Skeletal muscle satellite cell (primary cell): ENCODE measurements around the gene SFMBT2.
"Not testable (repeated sequence)": the region's sequence is repeated elsewhere in the genome, so short reads cannot be mapped to it uniquely, and the experiment has no call there.

Experiments used
- H3K27me3 ChIP-seq: 2 replicates; pipeline ENCODE4 v1.7.0; 2013; ENCODE audit warnings: low read length; ENCODE audit not compliant: control insufficient read depth, insufficient read depth
- H3K36me3 ChIP-seq: 2 replicates; pipeline ENCODE4 v1.7.0; 2013; ENCODE audit warnings: mild to moderate bottlenecking, control low read depth, low read length; ENCODE audit not compliant: insufficient read depth
- H3K4me1 ChIP-seq: 2 replicates; pipeline ENCODE4 v1.7.0; 2013; ENCODE audit warnings: low read length; ENCODE audit not compliant: control insufficient read depth, insufficient read depth
- H3K4me2 ChIP-seq: 2 replicates; pipeline ENCODE4 v1.7.0; 2013; ENCODE audit warnings: mild to moderate bottlenecking, low read length
- H3K4me3 ChIP-seq: 2 replicates; pipeline ENCODE4 v1.7.0; 2013; ENCODE audit warnings: low read length
- H3K9ac ChIP-seq: 2 replicates; pipeline ENCODE4 v1.7.0; 2013; ENCODE audit warnings: mild to moderate bottlenecking, low read depth, low read length, moderate library complexity
- H3K9me3 ChIP-seq: replicated peaks from 2 replicates; pipeline ENCODE4 v1.7.0; 2013; ENCODE audit warnings: mild to moderate bottlenecking, control low read depth, low read length

SFMBT2 gene

DNA sequence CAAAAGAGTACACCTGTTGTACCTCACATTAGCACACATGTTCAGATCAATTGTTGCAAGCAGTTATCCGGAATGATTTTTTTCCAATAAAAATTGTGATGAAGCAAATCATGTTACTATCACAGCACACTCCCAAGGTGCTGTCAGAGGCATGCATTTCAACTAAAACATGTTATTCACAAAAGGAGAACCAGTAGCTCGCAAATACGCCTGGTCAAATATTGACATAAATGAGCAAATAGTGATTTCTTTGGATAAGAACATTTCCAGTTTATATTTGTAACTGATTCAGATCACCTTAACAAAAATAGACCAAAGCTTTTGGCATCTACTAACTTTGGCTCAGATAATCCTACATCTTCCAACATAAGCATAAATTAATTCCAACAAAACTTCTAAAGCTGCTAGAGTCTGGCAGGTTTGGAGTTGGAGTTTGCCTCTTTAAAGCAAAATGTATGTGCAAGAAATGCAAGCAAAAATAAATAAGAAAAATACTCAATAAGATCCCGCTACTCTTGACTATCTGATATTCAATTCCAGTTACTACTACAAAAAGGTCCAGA is 208.0 kb downstream of the SFMBT2 start:
- Histone ChIP-seq H3K4me3 (no peak overlapping the region), H3K9me3 (no peaks in the 10 kb centered on the region), H3K36me3 (no peaks in the 10 kb centered on the region), H3K4me1 (no peaks in the 10 kb centered on the region), H3K9ac (no peak overlapping the region), H3K27me3 (no peaks in the 10 kb centered on the region), H3K4me2 (no peak overlapping the region)

DNA sequence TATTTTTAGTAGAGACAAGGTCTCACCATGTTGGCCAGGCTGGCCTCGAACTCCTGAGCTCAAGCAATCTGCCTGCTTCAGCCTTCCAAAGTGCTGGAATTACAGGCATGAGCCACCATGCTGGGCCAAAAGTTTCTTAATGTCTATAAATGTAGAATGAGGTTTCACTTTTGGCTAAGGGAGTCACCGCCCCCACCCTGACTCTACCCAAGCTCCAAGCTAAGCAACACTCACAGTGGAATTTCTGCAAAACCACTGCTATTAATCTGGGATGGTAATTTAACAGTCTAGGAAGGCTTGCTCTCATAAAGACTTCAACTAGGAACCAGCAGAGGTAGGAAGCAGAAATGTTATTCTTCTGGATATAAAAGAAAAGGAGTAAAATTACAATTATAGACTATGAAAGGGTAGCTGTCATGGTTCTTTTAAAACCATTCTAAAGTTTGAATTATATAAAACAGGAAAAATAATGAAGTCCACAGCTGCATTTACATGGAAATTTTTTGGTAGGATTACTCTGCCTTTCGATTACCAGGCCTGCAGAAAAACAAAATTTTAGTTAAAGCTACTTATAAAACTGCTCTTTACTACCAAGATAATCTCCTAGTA is 211.6 kb downstream of the SFMBT2 start:
- Histone ChIP-seq H3K9me3 (no peaks in the 10 kb centered on the region), H3K4me3 (no peak overlapping the region), H3K36me3 (no peaks in the 10 kb centered on the region), H3K9ac (no peak overlapping the region), H3K4me2 (no peak overlapping the region), H3K4me1 (no peaks in the 10 kb centered on the region), H3K27me3 (no peaks in the 10 kb centered on the region)

DNA sequence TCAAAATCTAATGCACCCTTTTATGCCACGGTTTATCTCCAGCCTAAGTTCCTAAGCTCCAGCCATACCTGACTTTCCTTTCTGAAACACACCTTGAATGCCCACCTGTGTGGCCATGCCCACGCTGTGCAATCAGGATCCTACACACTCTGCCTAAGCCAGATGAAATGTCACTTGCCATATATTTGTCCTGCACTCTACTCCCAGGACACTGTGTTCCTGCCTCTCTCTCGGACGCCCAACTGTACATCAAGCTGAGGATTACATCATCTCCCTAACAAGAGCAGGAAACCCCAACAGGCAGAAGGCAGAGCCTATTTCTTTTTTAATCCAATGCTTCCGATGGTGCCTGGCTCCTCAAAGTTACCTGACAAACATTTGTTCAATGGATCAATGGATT is 214.6 kb downstream of the SFMBT2 start:
- Histone ChIP-seq H3K4me1 (no peaks in the 10 kb centered on the region), H3K27me3 (no peaks in the 10 kb centered on the region), H3K9me3 (no peaks in the 10 kb centered on the region), H3K4me3 (no peak overlapping the region), H3K9ac (no peak overlapping the region), H3K36me3 (no peaks in the 10 kb centered on the region), H3K4me2 (no peak overlapping the region)

DNA sequence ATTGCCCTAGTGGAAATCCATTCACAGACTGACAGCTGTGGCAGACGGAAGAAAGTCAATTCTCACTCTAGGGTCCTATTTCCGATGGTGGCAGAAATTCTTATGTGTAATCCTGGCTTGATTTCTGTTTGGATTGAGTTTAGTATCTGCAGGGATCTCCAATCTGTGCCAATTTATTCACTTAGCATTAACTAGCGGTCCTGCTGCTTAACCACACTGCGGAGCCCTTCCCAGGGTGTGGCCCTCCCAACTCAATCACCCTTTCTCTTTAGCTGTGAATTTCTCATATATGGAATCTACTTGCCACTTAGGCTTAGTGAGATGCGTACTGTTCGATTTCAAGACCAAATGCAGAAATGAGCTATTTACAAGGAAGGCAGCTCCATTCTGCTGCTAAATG is 215.7 kb downstream of the SFMBT2 start:
- H3K27me3 ChIP-seq, result no peaks in the 10 kb centered on the region
- no peaks in the 10 kb centered on the region for H3K9me3 ChIP-seq
- no peaks in the 10 kb centered on the region for H3K36me3 ChIP-seq
- no peaks in the 10 kb centered on the region for H3K4me1 ChIP-seq
- H3K9ac ChIP-seq, result no peak overlapping the region
- no peak overlapping the region for H3K4me2 ChIP-seq
- no peak overlapping the region for H3K4me3 ChIP-seq

DNA sequence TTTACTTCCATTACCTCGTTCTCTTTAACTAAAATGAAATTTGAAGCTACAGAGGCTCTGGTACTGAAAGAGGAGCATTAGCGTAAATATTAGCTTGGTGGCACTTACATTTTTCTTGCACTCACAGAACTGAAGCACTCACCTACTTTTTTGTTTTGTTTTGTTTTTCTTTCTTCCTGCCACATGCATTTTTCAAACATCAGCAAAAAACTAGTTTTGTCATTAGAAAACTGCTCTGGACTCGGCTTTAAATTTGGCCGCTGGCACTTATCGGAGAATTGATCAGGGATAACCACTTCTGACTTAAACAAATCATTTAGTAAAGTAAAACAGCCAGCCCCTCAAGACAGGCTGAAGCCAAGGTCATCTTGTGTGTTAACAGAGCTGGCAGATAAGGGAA is 216.3 kb downstream of the SFMBT2 start:
- H3K4me2 ChIP-seq, result no peak overlapping the region
- H3K4me3 ChIP-seq, result no peak overlapping the region
- no peaks in the 10 kb centered on the region for H3K4me1 ChIP-seq
- no peak overlapping the region for H3K9ac ChIP-seq
- no peaks in the 10 kb centered on the region for H3K36me3 ChIP-seq
- no peaks in the 10 kb centered on the region for H3K27me3 ChIP-seq
- no peaks in the 10 kb centered on the region for H3K9me3 ChIP-seq

DNA sequence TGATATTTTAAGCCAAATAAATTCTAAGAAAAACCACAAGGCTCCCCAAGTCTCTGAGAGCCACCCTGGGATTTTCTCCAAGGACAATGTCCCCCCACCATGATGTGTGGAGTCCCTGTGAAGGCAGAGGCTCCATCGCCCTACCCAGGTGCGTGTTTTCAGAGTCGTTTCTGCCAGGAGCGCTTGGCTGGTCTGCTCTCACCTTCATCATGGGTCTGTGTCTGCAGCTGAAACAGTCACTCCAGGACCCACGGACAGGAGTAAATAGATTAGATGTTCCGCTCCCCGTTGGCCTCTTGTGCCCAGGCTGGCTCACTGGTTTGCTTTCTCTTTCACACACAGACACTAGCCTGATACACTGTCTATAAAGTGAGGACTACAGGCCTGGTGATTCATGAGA is 217.5 kb downstream of the SFMBT2 start:
- Histone ChIP-seq H3K4me2 (no peak overlapping the region), H3K4me1 (no peaks in the 10 kb centered on the region), H3K9me3 (no peaks in the 10 kb centered on the region), H3K27me3 (no peaks in the 10 kb centered on the region), H3K4me3 (no peak overlapping the region), H3K36me3 (no peaks in the 10 kb centered on the region), H3K9ac (no peak overlapping the region)

DNA sequence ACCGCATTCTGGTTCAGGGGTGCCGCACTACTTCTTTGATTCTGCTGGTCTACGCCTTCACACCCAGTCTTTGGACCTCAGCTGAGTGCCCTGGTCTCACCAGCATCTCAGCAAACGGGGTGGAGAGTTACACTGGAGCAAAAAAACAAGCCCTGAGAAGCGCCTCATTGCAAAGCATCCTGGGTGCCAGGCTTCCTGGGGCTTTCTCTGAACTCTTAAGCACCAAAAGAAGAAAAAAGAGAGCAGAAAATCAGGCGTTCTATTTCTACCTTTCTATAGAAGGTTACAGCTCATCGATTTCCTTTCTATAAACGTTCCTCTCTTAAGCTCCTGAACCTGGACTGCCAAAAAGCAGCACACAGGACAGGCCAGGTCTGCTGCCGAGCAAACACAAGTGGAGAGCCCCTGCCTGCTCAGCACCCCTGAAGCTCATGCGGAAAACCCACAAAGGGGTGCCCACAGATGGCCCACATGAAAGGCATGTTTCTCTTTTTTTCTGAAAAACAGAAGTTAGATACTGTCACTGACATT is 217.9 kb downstream of the SFMBT2 start:
- H3K27me3 ChIP-seq, result no peaks in the 10 kb centered on the region
- H3K4me1 ChIP-seq, result no peaks in the 10 kb centered on the region
- H3K36me3 ChIP-seq, result no peaks in the 10 kb centered on the region
- no peak overlapping the region for H3K4me2 ChIP-seq
- no peak overlapping the region for H3K9ac ChIP-seq
- no peaks in the 10 kb centered on the region for H3K9me3 ChIP-seq
- H3K4me3 ChIP-seq, result no peak overlapping the region

DNA sequence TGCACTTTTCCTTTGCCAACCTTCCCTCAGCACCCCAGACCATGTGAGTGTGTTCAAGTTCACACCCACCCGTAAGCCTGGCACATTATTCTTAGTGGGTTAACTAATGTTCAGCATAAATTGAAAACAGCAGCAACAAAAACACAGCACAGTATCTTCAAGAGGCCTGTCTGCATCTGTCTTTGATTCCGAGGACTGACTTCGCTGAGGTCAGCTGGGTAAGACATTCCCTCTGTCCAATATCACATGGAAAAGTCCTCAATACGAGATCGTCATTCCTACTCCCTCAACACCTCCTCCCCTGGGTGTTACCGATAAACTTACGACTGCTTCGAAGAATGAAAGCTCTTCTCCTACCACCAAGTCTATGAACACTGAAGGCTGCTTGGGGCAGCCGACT is 218.8 kb downstream of the SFMBT2 start:
- Histone ChIP-seq H3K27me3 (no peaks in the 10 kb centered on the region), H3K4me2 (no peak overlapping the region), H3K9me3 (no peaks in the 10 kb centered on the region), H3K4me1 (no peaks in the 10 kb centered on the region), H3K36me3 (no peaks in the 10 kb centered on the region), H3K9ac (no peak overlapping the region), H3K4me3 (no peak overlapping the region)

DNA sequence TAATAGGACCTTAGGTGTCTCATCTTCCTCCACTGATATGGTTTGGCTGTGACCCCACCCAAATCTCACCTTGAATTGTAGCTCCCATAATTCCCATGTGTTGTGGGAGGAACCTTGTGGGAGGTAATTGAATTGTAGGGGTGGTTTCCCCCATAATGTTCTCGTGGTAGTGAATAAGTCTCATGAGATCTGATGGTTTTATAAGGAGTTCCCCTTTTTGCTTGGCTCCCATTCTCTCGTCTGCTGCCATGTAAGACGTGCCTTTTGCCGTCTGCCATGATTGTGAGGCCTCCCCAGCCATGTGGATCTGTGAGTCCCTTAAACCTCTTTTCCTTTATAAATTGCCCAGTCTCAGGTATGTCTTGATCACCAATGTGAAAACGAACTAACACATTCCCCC is 220.1 kb downstream of the SFMBT2 start:
- H3K9ac ChIP-seq, H3K36me3 ChIP-seq, H3K9me3 ChIP-seq, H3K4me2 ChIP-seq, H3K4me3 ChIP-seq, H3K27me3 ChIP-seq, H3K4me1 ChIP-seq: not testable (repeated sequence)

DNA sequence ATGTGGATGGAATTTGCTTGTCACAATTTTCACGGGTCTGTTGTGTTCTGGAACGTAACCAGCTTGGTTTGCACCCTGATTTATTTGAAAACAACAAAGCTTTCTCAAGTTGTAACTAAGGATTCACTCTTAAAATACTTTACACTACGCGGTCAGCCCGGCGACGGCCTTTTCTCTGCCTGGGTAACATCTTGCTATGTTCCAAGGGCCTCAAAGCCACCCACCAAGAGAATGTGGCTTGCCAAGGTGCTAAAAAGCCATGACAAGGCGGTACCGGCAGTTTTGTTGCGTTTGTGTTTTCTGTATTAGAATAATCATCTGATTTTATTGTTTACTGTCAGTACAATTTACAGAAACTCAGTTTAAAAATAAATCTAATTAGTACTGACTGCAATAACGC is 220.9 kb downstream of the SFMBT2 start:
- H3K4me1 ChIP-seq, result no peaks in the 10 kb centered on the region

DNA sequence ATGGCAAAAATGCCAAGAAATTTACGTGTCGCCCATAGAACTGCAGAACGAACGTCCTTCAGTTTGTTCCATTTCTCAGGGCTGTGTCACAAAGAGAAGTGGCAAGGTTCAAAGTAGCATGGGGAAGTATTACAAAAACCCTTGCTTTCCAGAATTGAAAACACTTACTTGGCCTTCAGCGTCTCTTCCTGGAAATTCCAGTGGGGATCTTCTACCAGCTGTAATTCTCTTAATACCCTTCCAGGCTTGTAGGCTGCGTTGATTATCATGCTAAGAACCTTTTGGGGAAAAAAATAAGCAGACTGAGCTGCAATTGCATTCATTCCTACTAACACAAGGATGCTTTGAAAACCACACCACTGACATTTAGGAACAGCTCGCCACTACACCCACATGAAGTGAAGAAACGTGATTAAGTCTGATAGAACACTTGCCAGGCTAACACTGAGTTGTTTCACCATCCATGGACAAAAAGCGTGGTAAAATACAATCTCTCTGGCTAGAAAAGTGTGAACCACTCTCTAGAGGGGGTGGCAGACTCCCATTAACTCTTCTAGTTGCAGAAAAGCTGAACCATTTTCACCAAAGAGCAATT is 222.3 kb downstream of the SFMBT2 start:
- H3K27me3 ChIP-seq, result no peaks in the 10 kb centered on the region
- H3K9me3 ChIP-seq, result no peaks in the 10 kb centered on the region
- no peaks in the 10 kb centered on the region for H3K36me3 ChIP-seq
- no peak overlapping the region for H3K4me3 ChIP-seq
- no peaks in the 10 kb centered on the region for H3K4me1 ChIP-seq
- H3K4me2 ChIP-seq, result no peak overlapping the region
- no peak overlapping the region for H3K9ac ChIP-seq

More for the DNA sequence above, 220.9 kb downstream of the SFMBT2 start:
- no peak overlapping the region for H3K4me3 ChIP-seq
- no peaks in the 10 kb centered on the region for H3K36me3 ChIP-seq
- no peaks in the 10 kb centered on the region for H3K9me3 ChIP-seq
- no peak overlapping the region for H3K9ac ChIP-seq
- no peak overlapping the region for H3K4me2 ChIP-seq
- no peaks in the 10 kb centered on the region for H3K27me3 ChIP-seq
